HG03175 (cell line): ENCODE measurements around the gene OTOGL.
"Not testable (repeated sequence)": the region's sequence is repeated elsewhere in the genome, so short reads cannot be mapped to it uniquely, and the experiment has no call there.

Source experiments
- ATAC-seq: cut with Tn5 transposase; IDR thresholded peaks from one replicate; pipeline ENCODE4 v1.9.1; 2021; ENCODE audit warnings: mild to moderate bottlenecking, moderate library complexity; ENCODE audit not compliant: unreplicated experiment

OTOGL gene

GRCh38 chr12:80222261-80222660, 122.9 kb downstream of the OTOGL start:
- peak; percentile 59 for ATAC-seq

GRCh38 chr12:80226576-80226975, 127.2 kb downstream of the OTOGL start:
- no peak for ATAC-seq

- not testable (repeated sequence) for ATAC-seq
These were observed 128.6 kb downstream of the OTOGL start for GRCh38 chr12:80227904-80228303.

GRCh38 chr12:80230068-80230467, 130.7 kb downstream of the OTOGL start:
- ATAC-seq = no peak

- ATAC-seq = no peak
These were observed 133.5 kb downstream of the OTOGL start for GRCh38 chr12:80232837-80233236.

GRCh38 chr12:80233926-80234325, 134.6 kb downstream of the OTOGL start:
- no peak for ATAC-seq

- no peak for ATAC-seq
These were observed 135.3 kb downstream of the OTOGL start for GRCh38 chr12:80234667-80235066.

- no peak for ATAC-seq
These were observed 136.6 kb downstream of the OTOGL start for GRCh38 chr12:80235944-80236343.

GRCh38 chr12:80239867-80240266, 140.5 kb downstream of the OTOGL start:
- no peak for ATAC-seq

- ATAC-seq = no peak
These were observed 142.4 kb downstream of the OTOGL start for GRCh38 chr12:80241576-80242273.

GRCh38 chr12:80242321-80242720, 143.0 kb downstream of the OTOGL start:
- ATAC-seq = no peak

- not testable (repeated sequence) for ATAC-seq
These were observed 150.2 kb downstream of the OTOGL start for GRCh38 chr12:80249581-80249980.

GRCh38 chr12:80257920-80258319, 158.6 kb downstream of the OTOGL start:
- ATAC-seq = no peak

GRCh38 chr12:80260269-80260668, 160.9 kb downstream of the OTOGL start:
- no peak for ATAC-seq

GRCh38 chr12:80261403-80261802, 162.1 kb downstream of the OTOGL start:
- no peak for ATAC-seq

GRCh38 chr12:80262346-80262745, 163.0 kb downstream of the OTOGL start:
- ATAC-seq = no peak

GRCh38 chr12:80262771-80263170, 163.4 kb downstream of the OTOGL start:
- ATAC-seq = no peak

- ATAC-seq = no peak
These were observed 165.0 kb downstream of the OTOGL start for GRCh38 chr12:80264386-80264785.

- no peak for ATAC-seq
These were observed 165.6 kb downstream of the OTOGL start for GRCh38 chr12:80264891-80265290.

- ATAC-seq = no peak
These were observed 169.8 kb downstream of the OTOGL start for GRCh38 chr12:80268924-80269749.

- peak; percentile 50 for ATAC-seq
These were observed 170.6 kb downstream of the OTOGL start for GRCh38 chr12:80269803-80270552.

GRCh38 chr12:80271780-80272179, 172.4 kb downstream of the OTOGL start:
- no peak for ATAC-seq
